Right kidney (tissue), 1 donor: ENCODE measurements around the gene ATXN7L1.
A peak's percentile ranks its signal among the peaks of the same experiment; 100 is the strongest.
"Not testable (repeated sequence)": the region's sequence is repeated elsewhere in the genome, so short reads cannot be mapped to it uniquely, and the experiment has no call there.

ENCODE experiments used
- DNase-seq: peaks from one replicate; pipeline ENCODE4 v3.0.0-alpha.2; 2016

ATXN7L1 gene

DNA sequence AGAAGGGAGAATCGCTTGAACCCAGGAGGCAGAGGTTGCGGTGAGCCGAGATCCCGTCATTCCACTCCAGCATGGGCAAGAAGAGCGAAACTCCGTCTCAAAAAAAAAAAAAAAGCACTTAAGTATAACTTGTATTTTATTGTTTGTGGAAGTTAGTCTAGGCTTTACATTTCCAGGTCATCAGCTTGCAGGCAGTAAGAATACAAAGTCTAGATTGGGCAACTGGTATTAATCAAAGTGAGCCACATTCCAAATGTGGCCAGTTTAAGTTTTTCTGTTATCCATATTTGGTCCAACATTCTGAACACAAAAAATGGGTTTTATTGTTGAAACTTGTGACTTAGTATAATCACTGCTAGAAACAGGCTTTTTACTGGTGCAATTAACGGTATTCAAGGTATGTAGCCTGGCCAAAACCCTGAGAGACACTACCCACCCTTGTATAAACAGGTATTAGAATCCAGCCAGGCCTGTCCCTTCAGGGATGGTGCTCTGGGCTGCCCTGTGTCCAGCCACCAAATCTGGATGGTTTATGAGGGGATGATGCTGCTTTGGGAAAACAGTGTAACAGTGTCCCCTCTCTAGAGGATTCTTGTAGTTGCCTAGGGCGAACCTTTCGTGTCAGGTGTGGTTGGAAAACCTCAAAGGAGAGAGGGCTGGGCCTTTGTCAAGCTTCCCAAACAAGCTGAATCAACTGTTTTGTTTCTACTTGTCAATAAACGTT is 173.0 kb downstream of the ATXN7L1 start:
- DNase-seq: no peak

DNA sequence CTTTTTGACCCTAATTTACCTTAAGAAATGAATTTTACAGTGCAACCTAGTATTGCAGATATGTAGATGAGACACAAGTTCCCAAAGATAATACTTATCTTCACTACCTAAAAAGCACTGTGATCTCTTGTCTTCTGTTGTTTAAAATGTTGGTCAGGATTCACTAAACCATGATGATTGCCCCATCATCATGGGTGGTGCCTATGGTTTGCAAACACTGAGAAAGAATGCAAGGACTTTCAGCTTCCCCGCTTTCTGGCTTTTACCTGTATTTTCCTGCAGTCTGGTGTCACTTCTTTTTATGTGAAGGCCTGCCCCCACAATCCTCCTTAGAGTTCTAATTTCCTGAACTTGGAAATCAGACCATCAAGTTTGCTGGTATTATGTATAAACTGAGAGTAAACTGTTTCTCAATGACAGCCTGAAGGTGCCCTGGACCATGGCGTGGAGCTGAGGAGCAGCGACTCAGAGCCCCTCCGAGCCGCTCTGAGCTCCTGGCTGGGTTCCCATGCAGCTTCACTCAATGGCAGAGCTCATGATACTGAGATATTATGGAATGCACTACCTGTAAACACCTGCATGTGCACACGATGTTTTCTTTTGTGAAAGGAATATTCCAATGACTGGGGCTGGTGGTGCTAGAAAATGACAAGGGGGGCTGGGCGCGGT is 176.7 kb downstream of the ATXN7L1 start:
- DNase-seq: no peak

DNA sequence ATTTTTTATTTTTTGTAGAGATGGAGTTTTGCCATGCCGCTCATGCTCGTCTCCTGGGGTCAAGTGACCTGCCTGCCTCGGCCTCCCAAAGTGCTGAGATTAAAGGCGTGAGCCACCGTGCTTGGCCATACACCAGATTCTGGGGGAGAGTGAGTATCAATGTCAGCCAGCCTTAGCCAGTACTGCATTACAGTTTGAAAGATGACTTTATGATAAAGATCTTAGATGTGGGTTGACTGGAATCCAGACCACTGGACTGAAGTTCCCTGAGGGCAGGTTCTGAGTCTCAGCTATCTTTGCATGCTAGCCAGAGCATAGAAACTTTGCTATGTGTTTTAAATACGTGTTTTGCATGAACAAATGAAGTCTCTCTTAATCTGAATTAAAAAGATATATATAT is 177.9 kb downstream of the ATXN7L1 start:
- DNase-seq: no peak

DNA sequence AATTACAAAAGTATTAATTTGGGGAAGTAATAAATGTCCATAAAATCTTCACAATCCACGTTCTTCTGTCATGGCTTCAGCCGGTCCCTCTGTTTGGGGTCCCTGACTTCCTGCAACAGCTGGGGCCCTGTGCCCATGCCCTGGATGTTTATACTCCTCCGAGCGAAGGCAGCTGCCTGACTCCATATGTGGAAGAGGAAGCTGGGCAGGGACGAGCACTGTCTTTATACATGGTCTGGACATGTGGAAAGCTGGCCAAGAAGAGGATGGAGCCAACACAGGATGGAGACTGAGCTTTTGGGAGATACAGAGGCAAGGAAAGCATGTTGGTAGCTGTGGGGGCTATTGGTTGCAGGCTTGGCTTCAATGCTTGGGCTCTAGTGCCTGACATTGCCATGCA is 178.6 kb downstream of the ATXN7L1 start:
- DNase-seq: no peak

DNA sequence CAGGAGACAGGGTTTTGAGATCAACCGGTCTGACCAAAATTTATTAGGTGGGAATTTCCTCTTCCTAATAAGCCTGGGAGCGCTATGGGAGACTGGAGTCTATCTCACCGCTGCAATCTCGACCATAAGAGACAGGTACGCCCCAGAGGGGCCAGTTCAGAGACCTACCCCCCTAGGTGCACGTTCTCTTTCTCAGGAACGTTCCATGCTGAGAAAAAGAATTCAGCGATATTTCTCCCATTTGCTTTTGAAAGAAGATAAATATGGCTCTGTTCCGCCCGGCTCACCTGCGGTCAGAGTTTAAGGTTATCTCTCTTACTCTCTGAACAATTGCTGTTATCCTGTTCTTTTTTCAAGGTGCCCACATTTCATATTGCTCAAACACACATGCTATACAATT is 179.2 kb downstream of the ATXN7L1 start:
- DNase-seq: not testable (repeated sequence)

DNA sequence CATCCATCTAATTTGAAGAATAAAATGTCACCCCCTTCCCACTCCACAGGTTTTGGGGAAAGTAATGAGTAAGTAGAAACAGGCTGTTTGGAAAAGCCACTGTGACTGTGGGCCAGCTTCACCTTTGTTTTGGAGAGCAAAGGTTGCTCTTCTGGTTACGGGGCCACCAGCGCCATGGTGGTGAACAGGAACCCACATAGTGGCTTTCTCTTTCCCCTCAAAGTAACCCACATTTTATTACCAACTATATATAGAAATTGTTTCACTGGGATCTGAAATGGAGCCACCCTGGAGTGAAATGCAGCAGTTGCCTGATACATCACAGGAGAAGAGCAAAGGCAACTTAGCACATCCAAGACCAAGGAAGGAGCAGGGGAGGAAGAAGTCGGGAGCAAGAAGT is 182.8 kb downstream of the ATXN7L1 start:
- DNase-seq: no peak

DNA sequence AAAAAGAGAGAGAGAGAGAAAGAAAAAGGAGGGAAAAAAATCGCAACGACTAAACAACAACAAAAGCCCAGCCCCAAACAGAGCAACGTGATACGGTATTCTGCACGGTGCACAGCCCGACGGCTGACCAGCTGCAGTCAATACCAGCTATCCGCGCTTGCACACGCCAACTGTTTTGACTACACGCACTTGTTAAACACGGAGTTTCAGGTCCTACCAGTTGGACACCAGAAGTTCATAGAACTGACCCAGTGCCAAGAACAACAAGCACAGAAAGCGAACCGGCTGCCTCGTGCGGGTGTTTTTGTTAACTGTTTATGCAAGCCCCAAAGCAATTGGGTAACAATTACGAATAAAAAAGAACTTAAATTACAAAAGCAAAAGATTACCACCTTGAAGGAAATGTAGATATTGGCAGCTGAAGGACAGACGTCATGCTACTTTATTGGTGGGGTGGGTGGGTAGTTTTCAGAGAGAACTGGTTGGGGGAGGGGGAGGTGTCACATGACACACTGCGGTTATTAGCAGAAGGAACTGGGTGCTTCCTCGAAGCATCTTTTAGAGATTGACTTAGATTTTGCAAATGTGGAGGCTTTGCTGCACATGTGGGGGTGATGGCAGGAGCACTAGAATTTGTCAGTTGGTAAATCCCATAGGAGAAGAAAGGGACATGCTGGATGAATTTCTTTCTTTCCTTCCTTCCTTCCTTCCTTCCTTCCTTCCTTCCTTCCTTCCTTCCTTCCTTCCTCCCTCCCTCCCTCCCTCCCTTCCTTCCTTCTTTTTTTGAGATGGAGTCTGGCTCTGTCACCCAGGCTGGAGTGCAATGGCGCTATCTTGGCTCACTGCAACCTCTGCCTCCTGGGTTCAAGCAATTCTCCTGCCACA is 184.5 kb downstream of the ATXN7L1 start:
- DNase-seq: peak; percentile 59

DNA sequence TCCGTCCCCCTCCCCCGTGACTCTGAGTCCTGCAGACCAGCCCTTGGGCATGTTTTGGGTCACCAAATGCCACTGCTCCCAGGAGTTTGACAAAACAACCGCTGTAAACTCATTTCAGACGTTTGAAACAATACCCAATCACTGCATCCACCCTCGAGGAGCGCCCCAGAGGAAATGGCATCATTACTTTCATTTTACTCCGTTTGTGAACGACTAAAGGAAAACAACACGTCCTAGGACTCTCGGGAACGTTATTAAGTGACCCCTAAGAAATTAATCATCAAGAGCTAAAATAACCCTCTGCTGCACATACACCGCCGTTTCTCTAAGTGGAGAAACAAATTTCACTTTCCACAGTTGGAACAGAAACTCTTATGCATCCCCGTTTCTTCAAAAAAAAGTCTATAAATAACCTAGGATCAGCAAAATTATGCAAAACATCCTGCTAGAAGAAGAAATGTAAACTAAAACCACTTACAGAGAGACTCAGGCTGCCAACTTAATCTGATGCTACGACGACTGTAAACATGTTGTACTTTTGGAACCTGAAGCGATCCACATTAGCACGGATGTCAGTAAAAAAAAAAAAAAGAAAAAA is 185.2 kb downstream of the ATXN7L1 start:
- DNase-seq: peak; percentile 29

DNA sequence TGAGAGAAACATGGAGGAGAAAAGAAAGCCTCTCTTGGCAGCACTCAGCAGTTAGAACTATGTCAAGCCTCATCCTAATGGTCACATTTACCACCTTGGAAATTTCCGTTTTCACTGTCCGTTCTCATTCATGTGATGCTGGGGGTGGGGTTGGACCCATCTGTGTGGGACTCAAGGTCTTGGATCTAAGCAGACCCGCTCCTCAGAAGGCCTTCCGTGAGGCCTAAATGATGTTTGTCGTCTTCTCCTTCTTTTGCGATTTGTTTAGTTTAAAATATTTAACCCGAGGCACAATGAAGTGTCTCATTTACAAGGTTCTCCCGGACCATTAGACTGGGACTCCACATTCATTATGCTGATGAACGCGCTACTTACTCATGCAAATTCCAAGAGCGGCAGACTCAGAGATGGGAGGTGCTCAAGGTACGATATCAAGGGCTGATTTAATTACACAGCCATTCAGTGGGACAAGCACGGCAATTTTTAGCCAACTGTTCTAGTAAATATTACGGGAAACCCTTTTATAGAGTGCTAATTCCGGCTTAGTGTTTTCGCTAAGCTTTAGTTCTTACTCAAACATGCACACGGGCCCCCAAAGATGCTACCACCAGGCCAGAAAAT is 186.0 kb downstream of the ATXN7L1 start:
- DNase-seq: no peak

DNA sequence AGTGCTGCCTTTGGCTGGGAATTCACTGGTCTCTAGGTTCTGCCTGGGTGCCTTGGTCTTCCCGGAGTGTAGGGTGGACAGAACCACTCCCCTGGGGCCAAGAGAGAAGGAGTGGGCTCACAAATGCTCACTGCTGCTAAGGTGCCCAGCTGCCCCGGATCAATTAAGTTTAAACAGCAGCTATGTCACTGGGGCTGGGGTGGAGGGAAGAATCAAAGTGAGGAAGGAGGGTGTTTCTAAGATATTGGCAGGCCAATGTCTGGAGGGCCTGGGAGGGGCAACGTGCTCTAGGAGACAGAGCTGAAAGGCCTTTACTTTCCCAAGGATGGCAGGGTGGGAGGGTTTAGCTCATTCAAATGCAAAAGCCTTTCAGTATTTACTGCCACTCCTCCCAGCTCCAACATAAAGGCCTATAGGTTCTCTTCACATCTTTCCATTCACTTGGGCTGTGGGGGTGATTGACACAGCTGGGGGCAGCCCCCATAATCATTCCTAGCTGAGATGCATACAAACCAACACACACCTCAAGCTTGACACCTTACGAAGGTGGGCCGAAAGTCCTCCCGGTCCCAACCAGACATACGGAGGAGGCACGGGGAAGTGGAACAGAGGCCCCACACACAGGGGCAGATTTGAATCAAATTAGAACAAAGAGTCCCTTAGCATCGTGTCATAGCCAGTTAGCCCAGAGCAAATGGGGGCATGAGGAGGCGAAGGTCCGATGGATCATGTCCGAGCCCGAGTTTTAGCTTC is 187.2 kb downstream of the ATXN7L1 start:
- no peak for DNase-seq

DNA sequence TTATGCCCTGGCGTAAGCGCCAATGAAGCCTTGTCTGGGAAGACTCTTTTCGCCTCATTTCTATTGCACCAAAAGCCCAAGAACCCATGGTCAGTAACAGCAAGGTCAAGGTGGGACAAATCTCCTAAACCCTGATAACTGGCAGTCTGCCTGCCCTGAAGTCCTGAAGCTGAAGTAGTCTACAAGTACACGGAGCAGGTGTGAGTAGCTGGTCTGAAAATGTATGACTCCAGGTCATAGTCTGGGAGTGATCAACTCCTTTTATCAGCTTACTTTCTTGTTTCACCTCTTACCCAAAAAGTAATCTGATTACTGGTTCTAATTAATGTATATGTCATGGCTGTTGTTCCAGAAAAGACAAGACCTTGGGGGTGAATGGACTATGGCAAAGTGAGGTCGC is 187.8 kb downstream of the ATXN7L1 start:
- DNase-seq: no peak

DNA sequence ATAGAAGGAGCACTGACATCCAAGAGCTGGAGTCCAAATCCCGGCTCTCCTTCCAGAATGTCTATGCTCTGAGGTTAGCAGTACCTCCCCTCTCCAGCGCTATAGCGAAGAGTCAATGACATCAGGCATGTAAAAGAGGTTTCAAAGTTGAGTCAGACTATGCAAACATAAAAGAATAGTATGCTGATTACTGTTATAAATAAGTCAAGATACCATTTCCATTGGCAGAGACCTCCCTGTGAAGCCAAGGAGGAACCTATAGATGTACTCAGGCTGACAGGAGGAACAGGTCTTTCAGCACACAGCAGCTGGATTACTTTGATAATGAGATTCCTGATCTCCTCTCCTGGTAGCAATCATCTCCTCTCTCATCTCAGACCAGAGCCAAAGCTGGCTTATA is 191.2 kb downstream of the ATXN7L1 start:
- DNase-seq: no peak

DNA sequence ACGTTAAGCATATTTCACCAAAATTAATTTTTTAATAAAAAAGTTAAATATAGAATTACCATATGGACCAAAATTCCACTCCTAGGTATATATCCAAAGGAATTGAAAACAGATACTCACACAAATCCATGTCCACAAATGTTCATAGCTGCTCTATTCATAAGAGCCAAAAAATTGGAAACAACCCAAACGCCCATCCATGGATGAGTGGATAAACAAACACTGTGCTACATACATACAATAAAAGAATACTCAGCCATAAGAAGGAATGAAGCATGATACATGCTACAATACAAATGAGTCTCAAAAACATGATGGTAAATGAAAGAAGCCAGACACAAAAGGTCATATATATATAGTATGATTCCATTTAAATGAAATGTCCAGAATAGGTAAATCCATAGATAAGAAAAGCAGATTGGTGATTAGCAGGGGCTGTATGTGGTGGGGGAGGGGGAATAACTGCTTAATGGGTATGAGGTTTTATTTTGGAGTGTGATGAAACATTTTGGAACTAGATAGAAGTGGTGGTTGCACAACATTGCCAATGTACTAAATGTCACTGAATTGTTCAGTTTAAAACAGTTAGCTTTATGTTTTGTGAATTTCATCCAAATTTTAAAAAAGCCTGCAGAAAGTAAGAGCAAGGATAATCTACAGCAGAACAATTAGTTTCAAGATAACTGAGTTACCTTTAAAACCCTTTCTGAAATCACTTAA is 193.9 kb downstream of the ATXN7L1 start:
- DNase-seq: no peak

DNA sequence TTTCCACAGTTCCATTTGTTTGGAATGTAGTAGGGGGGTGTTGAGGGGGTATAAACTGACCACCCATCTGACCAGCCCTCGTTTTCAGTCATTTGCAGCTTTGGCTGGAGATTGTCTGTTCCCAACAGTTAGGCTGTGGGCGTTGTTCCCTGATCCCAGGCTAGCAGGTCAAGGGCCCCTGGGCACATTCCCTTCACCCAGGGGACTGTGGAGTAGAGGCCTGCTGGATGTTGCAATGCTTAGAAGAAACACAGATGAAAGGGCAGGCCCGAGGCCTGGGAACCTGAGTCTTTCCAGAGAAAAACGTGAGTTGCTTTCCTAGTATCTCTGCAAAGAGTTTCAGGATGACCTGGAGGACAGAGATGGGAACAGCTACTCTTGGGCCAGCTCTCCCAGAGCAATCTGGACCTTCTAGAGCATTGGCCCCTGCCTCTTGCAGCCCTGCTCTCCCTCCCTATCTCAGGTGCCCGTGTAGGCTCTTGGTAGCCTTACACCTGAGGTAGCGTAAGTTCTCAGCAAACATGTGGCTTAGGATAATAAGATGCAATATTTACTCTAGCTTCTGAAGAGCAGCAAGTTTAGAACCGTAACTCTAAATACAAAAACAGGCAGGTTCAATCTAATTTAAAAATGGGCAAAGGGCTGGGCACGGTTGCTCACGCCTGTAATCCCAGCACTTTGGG is 195.8 kb downstream of the ATXN7L1 start:
- no peak for DNase-seq

DNA sequence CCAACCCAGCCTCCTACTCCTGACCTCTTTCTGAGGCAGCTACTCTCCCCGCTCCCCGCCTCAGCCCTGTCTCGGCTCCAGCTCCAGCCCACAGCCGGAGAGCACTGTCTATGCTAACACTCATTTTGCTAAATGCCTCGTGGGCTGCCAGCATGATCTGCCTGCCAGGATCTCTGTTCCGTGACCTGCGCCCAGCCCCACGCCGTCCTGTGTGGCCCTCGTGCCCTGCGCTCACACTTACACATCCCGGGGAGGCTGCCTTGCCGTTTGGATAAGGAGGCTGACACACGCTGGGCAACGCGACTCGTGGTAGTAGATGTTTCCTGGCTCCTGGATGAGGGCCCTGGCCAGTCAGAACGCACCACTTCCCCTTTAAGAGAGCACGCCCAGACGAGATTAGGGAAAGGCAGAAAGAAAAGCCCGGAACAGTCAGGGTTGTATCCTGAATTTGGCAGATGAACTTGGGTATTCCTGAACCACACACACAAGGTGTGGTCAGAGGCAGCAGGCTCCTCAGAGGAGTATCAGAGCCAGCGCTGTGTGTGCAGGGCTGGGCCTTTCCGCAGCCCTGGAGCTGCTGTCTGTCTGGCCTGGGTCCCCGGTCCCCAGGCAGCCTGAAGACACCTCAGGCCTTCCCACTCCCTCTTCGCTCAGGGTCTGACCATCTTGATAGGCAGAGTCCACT is 197.4 kb downstream of the ATXN7L1 start:
- no peak for DNase-seq

DNA sequence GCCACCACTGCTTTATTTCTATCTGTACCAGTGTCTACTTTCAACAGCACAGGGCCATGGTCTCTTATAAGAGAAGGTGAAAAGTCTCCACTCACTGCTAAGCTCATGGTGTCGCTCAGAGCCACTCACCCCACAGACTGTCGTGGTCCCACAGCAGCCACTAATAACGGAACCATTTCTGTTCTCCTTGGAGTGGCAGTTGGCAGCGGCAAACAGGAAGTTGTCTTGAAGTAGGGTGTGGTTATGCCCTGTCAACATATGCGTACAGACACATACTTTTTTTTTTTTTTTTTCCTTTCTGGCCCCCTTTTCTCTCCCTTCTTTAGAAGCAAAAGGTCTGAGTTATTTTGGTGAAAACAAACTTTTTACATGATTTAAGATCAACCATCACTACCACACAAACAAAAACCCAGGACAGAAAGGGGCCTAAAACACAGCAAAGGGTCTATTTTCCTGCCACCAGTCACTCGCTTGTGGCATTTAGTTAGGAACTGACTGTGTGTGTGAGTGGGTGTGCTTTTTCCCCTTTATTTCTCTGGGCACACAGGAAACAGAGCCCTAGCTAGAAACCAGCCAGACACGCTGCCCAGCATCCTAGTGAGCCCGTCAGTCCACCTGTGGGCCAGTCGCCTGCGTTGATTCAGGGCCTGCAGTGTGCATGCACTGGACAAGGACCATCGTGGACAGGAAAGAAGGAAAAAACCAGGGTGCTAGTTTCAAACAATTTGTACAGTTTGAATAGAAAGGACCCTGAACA is 198.4 kb downstream of the ATXN7L1 start:
- no peak for DNase-seq

DNA sequence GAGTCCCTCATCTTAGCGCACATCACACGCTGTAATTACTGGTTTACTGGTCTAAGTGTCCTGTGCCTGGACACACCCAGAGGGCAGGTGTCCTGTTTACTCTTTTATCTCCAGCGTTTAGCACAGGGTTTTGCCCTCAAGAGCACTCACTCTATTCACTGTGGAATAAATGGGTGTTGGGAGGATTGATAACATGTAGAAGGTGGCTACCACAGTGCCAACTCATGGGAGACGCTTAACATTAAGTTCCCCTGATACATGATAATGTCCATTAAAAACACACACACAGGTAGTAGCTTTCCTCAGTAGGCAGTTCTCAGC is 199.0 kb downstream of the ATXN7L1 start:
- no peak for DNase-seq

DNA sequence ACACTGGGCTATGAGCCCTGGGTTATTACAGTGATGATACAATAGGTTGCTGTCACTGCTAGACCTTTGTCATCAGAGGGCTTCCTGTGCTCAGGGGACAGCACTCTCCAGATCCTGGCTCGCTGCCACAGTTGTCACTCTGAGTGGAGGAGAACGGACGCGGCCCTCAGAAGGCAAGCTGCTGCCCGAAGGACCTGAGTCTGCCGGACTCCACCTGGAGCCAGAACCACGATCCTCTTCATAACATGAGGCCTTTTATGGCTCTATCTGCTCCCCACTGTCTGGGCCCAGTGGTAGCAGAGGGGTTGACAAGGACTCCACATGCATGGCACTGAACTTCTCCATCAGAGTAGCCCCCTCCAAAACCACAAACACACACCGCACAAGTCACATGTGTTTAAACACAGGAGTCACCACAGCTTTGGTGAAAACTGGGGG is 200.4 kb downstream of the ATXN7L1 start:
- no peak for DNase-seq
